Left lobe of liver (tissue), 2 donors: ENCODE data around the gene GLT6D1. TPM values are rescaled to one million over a fixed set of nuclear protein-coding genes. Genes with fewer than 3 reads are reported as not detected.

Experiments
- ATAC-seq: fragments of 200-7000 bp; cut with Tn5 transposase; one replicate; pipeline ENCODE4 v1.9.1; 2020; ENCODE audit warnings: mild to moderate bottlenecking, moderate library complexity
- DNase-seq: peaks from one replicate; pipeline ENCODE4 v3.0.0-alpha.2; 2020; ENCODE audit warnings: low spot score
- total RNA-seq: library from RNA; stranded (reverse); gene quantifications from one replicate; pipeline ENCODE4 v1.2.1, GENCODE V29; 2021
- donor health status: DM: no; HTN: no; CAD: no; lungs with moderate emphysema.
- donor health status: DM: no; HTN: yes; CAD: no.

The GLT6D1 gene
- total RNA-seq, 1 donor from 2014 or later = not detected

GRCh38 chr9:135611142-135611874 is 28.0 kb downstream of the GLT6D1 start:
- DNase-seq (no peak), ATAC-seq (no peak)

- no peak for DNase-seq
- no peak for ATAC-seq
Measured at GRCh38 chr9:135610290-135611141, 28.8 kb downstream of the GLT6D1 start.

- ATAC-seq (no peak), DNase-seq (no peak)
Measured at GRCh38 chr9:135609366-135609955, 29.9 kb downstream of the GLT6D1 start.

GRCh38 chr9:135608999-135609317 is 30.4 kb downstream of the GLT6D1 start:
- ATAC-seq = no peak
- no peak for DNase-seq

- no peak for DNase-seq
- no peak for ATAC-seq
Measured at GRCh38 chr9:135608294-135608998, 30.9 kb downstream of the GLT6D1 start.

GRCh38 chr9:135607401-135608293 is 31.7 kb downstream of the GLT6D1 start:
- DNase-seq = peak; percentile 35
- ATAC-seq = no peak

- ATAC-seq = no peak
- DNase-seq = no peak
Measured at GRCh38 chr9:135606885-135607259, 32.5 kb downstream of the GLT6D1 start.

- no peak for ATAC-seq
- peak; percentile 39 for DNase-seq
Measured at GRCh38 chr9:135605238-135605781, 34.0 kb downstream of the GLT6D1 start.

- DNase-seq = peak; percentile 43
- ATAC-seq = no peak
Measured at GRCh38 chr9:135604437-135605237, 34.7 kb downstream of the GLT6D1 start.

- DNase-seq (peak; percentile 48), ATAC-seq (peak; percentile 80)
Measured at GRCh38 chr9:135602789-135603481, 36.4 kb downstream of the GLT6D1 start.

GRCh38 chr9:135601988-135602387 is 37.4 kb downstream of the GLT6D1 start:
- DNase-seq = no peak
- ATAC-seq = no peak

GRCh38 chr9:135600296-135600817 is 39.0 kb downstream of the GLT6D1 start:
- ATAC-seq = no peak
- DNase-seq = no peak

- ATAC-seq = no peak
- no peak for DNase-seq
Measured at GRCh38 chr9:135596211-135596610, 43.1 kb downstream of the GLT6D1 start.

- DNase-seq = no peak
- ATAC-seq = no peak
Measured at GRCh38 chr9:135592625-135593024, 46.7 kb downstream of the GLT6D1 start.

- no peak for ATAC-seq
Measured at GRCh38 chr9:135592331-135592590, 47.1 kb downstream of the GLT6D1 start.

GRCh38 chr9:135591506-135592330 is 47.6 kb downstream of the GLT6D1 start:
- ATAC-seq (no peak), DNase-seq (peak; percentile 33)

More at GRCh38 chr9:135592331-135592590, 47.1 kb downstream of the GLT6D1 start:
- DNase-seq = peak; percentile 40

- no peak for ATAC-seq
- DNase-seq = peak; percentile 34
Measured at GRCh38 chr9:135590486-135591079, 48.8 kb downstream of the GLT6D1 start.
